Kidney (tissue), 14 donors: Measurements from ENCODE around the gene DGKG. TPM values are rescaled to one million over a fixed set of nuclear protein-coding genes. Genes with fewer than 3 reads are reported as not detected.

Experiments used
- DNase-seq, 5 donors: peaks; one replicate each; pipeline ENCODE4 v3.0.0-alpha.2; 2013 to 2020
- FAIRE-seq: peaks from 2 replicates; lab custom pipeline; 2012; peaks lifted over from hg19 to GRCh38; lab: Jason Lieb, UNC
- H3K27ac ChIP-seq, 2 donors: one replicate each; pipeline ENCODE4 v1.7.0; 2013; ENCODE audit warnings: low read depth in 2 of 2, low read length in 2 of 2, inconsistent platforms in 1 of 2
- H3K27me3 ChIP-seq: one replicate; pipeline ENCODE4 v1.7.1; 2013; ENCODE audit warnings: low read length, inconsistent platforms; ENCODE audit not compliant: control insufficient read depth, insufficient read depth
- H3K36me3 ChIP-seq, 3 donors: one replicate each; pipeline versions ENCODE4 v1.7.0 to v1.7.1; 2013; ENCODE audit warnings: low read length in 3 of 3, control low read depth in 1 of 3, inconsistent platforms in 1 of 3; ENCODE audit not compliant: insufficient read depth in 3 of 3, control insufficient read depth in 2 of 3
- H3K4me1 ChIP-seq, 3 donors: one replicate each; pipeline versions ENCODE4 v1.7.0 to v1.7.1; 2013; ENCODE audit warnings: low read length in 3 of 3, inconsistent platforms in 1 of 3, low read depth in 1 of 3; ENCODE audit not compliant: control insufficient read depth in 2 of 3, insufficient read depth in 2 of 3
- H3K4me3 ChIP-seq, 3 donors: one replicate each; pipeline versions ENCODE4 v1.7.0 to v1.8.1; 2013; ENCODE audit warnings: low read length in 3 of 3, control low read depth in 1 of 3, inconsistent platforms in 1 of 3
- H3K9ac ChIP-seq, 3 donors: one replicate each; pipeline versions ENCODE4 v1.7.0 to v1.7.1; 2013; ENCODE audit warnings: low read length in 3 of 3, control low read depth in 1 of 3, inconsistent platforms in 1 of 3
- H3K9me3 ChIP-seq, 3 donors: one replicate each; pipeline versions ENCODE4 v1.7.0 to v1.7.1; 2013; ENCODE audit warnings: low read length in 3 of 3, control low read depth in 1 of 3, inconsistent platforms in 1 of 3; ENCODE audit not compliant: control insufficient read depth in 2 of 3, insufficient read depth in 1 of 3
- CTCF ChIP-seq: IDR thresholded peaks from 3 replicates; pipeline ENCODE4 v1.5.1; 2012; ENCODE audit warnings: mild to moderate bottlenecking, moderate library complexity, borderline replicate concordance; ENCODE audit not compliant: insufficient read depth; ENCODE audit errors: extremely low read depth
- intact Hi-C: fragments of 100-400 bp; cut with DNase I; formaldehyde crosslinking; loops from one replicate; pipeline ENCODE4 v1.11.1; 2022
- polyA plus RNA-seq: library from polyadenylated mRNA; stranded (reverse); fragments of 350-450 nt; fragmentation: Illumina TruSeq; extraction: RNeasy Lipid Tissue Mini Kit (QIAGEN cat#74804); gene quantifications from one replicate; pipeline ENCODE4 v1.2.3, GENCODE V29; 2014; ENCODE audit warnings: low read depth, low replicate concordance; ENCODE audit not compliant: insufficient read depth
- total RNA-seq: library from RNA; stranded (reverse); fragmentation: NEBNext Ultra II Directional; extraction: Animal tissue kit (Norgen Biotek cat#: 25700); gene quantifications from one replicate; pipeline ENCODE4 v1.2.1, GENCODE V29; 2021
- donor health status: control.
- donor health status: control.
- donor health status: control.
- donor health status: control.
- donor health status: control.
- donor health status: DM: yes; HTN: yes; CAD: no.
- donor health status: Normal renal cell carcinoma (clear cell type).

The DGKG gene
- total and polyA plus RNA-seq, 2 donors from 2014 or later: 0.95 to 11.4 TPM

DNA sequence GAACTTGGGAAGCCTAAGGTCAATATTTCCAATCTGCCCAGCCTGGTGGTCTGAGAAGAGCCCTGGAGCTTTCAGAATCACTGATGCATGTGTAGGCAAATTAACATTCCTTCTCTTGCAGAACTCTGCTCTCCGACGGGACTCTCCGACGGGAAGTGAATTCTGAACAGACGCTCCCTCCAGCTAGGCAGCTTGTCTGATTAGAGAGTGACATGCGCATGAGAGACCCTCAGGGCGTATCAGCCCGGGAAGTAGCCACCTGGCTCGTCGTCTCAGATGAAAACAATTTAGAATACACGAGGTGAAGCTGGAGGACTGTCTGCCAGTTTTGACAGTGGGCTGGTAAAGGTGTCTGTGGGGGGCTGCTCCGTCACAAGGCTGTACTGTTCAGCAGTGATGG, 103.1 kb downstream of the DGKG start:
- Histone ChIP-seq H3K27me3 (no peaks in the 10 kb centered on the region), H3K4me3 (peak overlapping the region in 1 of 3 donors; percentile 33), H3K4me1 (peaks cover 0 to 4% (median 0%) of the 10 kb centered on the region in 3 donors), H3K9me3 (no peaks in the 10 kb centered on the region), H3K9ac (peak overlapping the region in 1 of 3 donors; percentile 34), H3K36me3 (no peaks in the 10 kb centered on the region), H3K27ac (no peak overlapping the region)
- DNase-seq (peak in 4 of 5 donors; percentile 60 to 71 (median 62)), FAIRE-seq (no peak)
- intact Hi-C loops: loop anchor here (10.0 kb wide), 1 partner anchor 276 kb away; no protein-coding TSS in a partner anchor
- TF ChIP-seq CTCF: no peak

DNA sequence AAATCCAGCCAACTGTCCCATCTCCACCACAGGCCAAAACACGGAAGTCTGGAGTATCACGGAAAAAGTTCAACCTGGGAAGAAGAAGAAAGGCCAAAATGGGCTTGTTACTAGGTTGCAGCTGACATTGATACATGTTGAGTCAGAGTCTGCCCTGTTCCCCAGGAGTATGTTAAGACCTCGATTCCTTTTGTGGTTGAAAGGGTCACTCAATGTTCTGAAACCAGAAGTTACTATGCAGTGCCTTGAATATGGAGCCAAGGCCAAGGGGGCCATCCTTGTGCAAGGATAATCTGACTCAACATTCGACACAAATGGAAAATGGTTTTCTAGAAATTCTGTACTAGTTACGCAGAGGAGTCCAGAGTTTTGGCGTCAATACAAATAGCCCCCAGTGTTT, 104.2 kb downstream of the DGKG start:
- FAIRE-seq (no peak), DNase-seq (no peak)
- Histone ChIP-seq H3K27me3 (no peaks in the 10 kb centered on the region), H3K27ac (no peak overlapping the region), H3K9me3 (no peaks in the 10 kb centered on the region), H3K4me1 (peaks cover 0 to 4% (median 0%) of the 10 kb centered on the region in 3 donors), H3K4me3 (no peak overlapping the region), H3K36me3 (no peaks in the 10 kb centered on the region), H3K9ac (no peak overlapping the region)
- no peak for TF ChIP-seq CTCF
- intact Hi-C loops: loop anchor here (10.0 kb wide), 1 partner anchor 277 kb away; no protein-coding TSS in a partner anchor

- intact Hi-C loops: loop anchor here (10.0 kb wide), 1 partner anchor 279 kb away; no protein-coding TSS in a partner anchor
- no peak for TF ChIP-seq CTCF
- FAIRE-seq (no peak), DNase-seq (peak; percentile 75 to 78 (median 78))
- H3K27me3 ChIP-seq: no peaks in the 10 kb centered on the region
- H3K9me3 ChIP-seq: no peaks in the 10 kb centered on the region
- H3K4me3 ChIP-seq: no peak overlapping the region
- no peak overlapping the region for H3K27ac ChIP-seq
- no peaks in the 10 kb centered on the region for H3K36me3 ChIP-seq
- peaks cover 0 to 4% (median 0%) of the 10 kb centered on the region in 3 donors for H3K4me1 ChIP-seq
- H3K9ac ChIP-seq: no peak overlapping the region
Observed at GRCh38 chr3:186255703-186256331, 106.2 kb downstream of the DGKG start.
